CD4-positive, alpha-beta T cell treated with Interleukin-15 for 1 hour (primary cell): Measurements from ENCODE around the gene ENOSF1.
"Not testable (repeated sequence)": the region's sequence is repeated elsewhere in the genome, so short reads cannot be mapped to it uniquely, and the experiment has no call there.

Source experiments
- DNase-seq: peaks from one replicate; pipeline ENCODE4 v3.0.0-alpha.2; 2020

ENOSF1 gene

GRCh38 chr18:712401-713134 is at the start of gene ENOSF1:
Gene ENOSF1 (minus strand): TSS chr18:712630. CDS start chr18:712587, 43 bp downstream.
- peak; percentile 81 for DNase-seq

- DNase-seq = not testable (repeated sequence)
These were observed 47.4 kb upstream of the ENOSF1 start for GRCh38 chr18:759864-760263.

- no peak for DNase-seq
These were observed 43.1 kb upstream of the ENOSF1 start for GRCh38 chr18:755506-755905.

GRCh38 chr18:754656-755055 is 42.2 kb upstream of the ENOSF1 start:
- DNase-seq = no peak

GRCh38 chr18:750456-750855 is 38.0 kb upstream of the ENOSF1 start:
- no peak for DNase-seq

GRCh38 chr18:744832-745597 is 32.6 kb upstream of the ENOSF1 start:
- no peak for DNase-seq

GRCh38 chr18:741931-742512 is 29.6 kb upstream of the ENOSF1 start:
- no peak for DNase-seq

- DNase-seq = no peak
These were observed 19.9 kb upstream of the ENOSF1 start for GRCh38 chr18:732371-732770.

GRCh38 chr18:731185-731584 is 18.8 kb upstream of the ENOSF1 start:
- no peak for DNase-seq

- DNase-seq = no peak
These were observed 18.3 kb upstream of the ENOSF1 start for GRCh38 chr18:730692-731091.

GRCh38 chr18:730120-730519 is 17.7 kb upstream of the ENOSF1 start:
- not testable (repeated sequence) for DNase-seq

- no peak for DNase-seq
These were observed 13.2 kb upstream of the ENOSF1 start for GRCh38 chr18:725646-726045.

GRCh38 chr18:723541-724080 is 11.2 kb upstream of the ENOSF1 start:
- DNase-seq = no peak

- DNase-seq = no peak
These were observed 4.6 kb upstream of the ENOSF1 start for GRCh38 chr18:717003-717402.

- no peak for DNase-seq
These were observed 3.2 kb upstream of the ENOSF1 start for GRCh38 chr18:715626-716025.

GRCh38 chr18:713135-713490 is 683 bp upstream of the ENOSF1 start:
- DNase-seq = no peak

- peak; percentile 82 for DNase-seq
These were observed 601 bp downstream of the ENOSF1 start for GRCh38 chr18:711657-712400.

- no peak for DNase-seq
These were observed 1.1 kb downstream of the ENOSF1 start for GRCh38 chr18:711310-711656.

- DNase-seq = no peak
These were observed 1.8 kb downstream of the ENOSF1 start for GRCh38 chr18:710418-711300.

GRCh38 chr18:709771-710170 is 2.7 kb downstream of the ENOSF1 start:
- no peak for DNase-seq

GRCh38 chr18:708096-708495 is 4.3 kb downstream of the ENOSF1 start:
- DNase-seq = no peak

GRCh38 chr18:706405-706804 is 6.0 kb downstream of the ENOSF1 start:
- DNase-seq = no peak
